Measurements from ENCODE around the gene ZCCHC10. TPM values are rescaled to one million over a fixed set of nuclear protein-coding genes. Genes with fewer than 3 reads are reported as not detected.

Gene ZCCHC10
- total RNA-seq, 1 experiment from 2014 or later, result 26.2 TPM

DNA sequence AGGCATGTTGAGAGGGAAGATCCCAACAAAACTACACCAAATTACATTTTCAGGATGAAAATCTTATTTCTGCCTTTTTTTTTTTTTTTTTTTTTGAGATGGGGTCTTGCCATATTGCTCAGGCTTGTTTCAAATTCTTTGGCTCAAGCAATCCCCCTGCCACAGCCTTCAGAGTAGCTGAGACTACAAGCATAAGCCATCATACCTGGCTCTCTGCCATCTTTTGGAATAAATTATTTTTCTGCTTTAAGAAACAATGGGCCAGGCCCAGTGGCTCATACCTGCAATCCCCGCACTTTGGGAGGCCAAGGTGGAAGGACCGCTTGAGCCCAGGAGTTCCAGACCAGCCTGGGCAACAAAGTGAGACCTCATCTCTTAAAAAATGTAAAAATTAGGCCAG is 77.2 kb downstream of the ZCCHC10 start:
- no peak for DNase-seq (ENCODE audit: low spot score)
- in situ Hi-C loops (cut with HindIII; ENCODE audit: low sequenced_read_pairs), result no loop called here

DNA sequence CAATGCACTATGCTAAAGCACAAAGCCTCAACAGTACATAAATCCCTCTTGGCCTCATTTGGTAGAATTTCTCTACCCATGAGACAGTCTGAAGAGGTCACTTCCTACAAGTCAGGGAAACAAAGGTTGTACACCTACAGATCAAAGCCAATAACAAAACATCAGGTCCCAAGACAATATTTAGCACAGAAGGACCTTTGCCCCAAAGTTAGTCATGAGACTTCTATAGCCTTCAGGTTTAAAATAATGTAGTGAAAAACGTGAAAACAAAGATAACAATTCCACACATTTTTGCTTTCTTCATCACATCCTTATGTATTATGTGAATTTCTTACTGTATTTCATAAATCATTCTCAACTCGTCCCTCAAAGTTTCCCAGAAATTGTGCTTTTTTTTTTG is 78.7 kb downstream of the ZCCHC10 start:
- in situ Hi-C loops (cut with HindIII; ENCODE audit: low sequenced_read_pairs), result no loop called here
- DNase-seq (ENCODE audit: low spot score), result no peak

Other genes with a start within 250 kb of the ZCCHC10 start
- gene SEPTIN8, start 249.3 kb downstream of the ZCCHC10 start, total RNA-seq (2014; rRNA removed; shearing (Covaris generic)), result 33.3 and 47.8 TPM in 2 replicates
- gene SOWAHA, start 213.2 kb downstream of the ZCCHC10 start, total RNA-seq (2014; rRNA removed; shearing (Covaris generic)), result 0.78 and 1.1 TPM in 2 replicates
- 3.1 and 5.9 TPM in 2 replicates for gene SHROOM1, start 195.9 kb downstream of the ZCCHC10 start, total RNA-seq (2014; rRNA removed; shearing (Covaris generic))
- 0.12 and 1.3 TPM in 2 replicates for gene GDF9, start 160.1 kb downstream of the ZCCHC10 start, total RNA-seq (2014; rRNA removed; shearing (Covaris generic))
- gene UQCRQ, start 159.9 kb downstream of the ZCCHC10 start, total RNA-seq (2014; rRNA removed; shearing (Covaris generic)), result 108 and 215 TPM in 2 replicates
- gene LEAP2, start 152.9 kb downstream of the ZCCHC10 start, total RNA-seq (2014; rRNA removed; shearing (Covaris generic)), result not detected in 2 replicates
- gene AFF4, start 62.9 kb downstream of the ZCCHC10 start, total RNA-seq (2014; rRNA removed; shearing (Covaris generic)), result 19.5 and 21.3 TPM in 2 replicates
- gene HSPA4, start 25.5 kb upstream of the ZCCHC10 start, total RNA-seq (2014; rRNA removed; shearing (Covaris generic)), result 217 and 267 TPM in 2 replicates